Fibroblast of skin of back (primary cell): Measurements from ENCODE around the gene PTPRN2.
"Not testable (repeated sequence)": the region's sequence is repeated elsewhere in the genome, so short reads cannot be mapped to it uniquely, and the experiment has no call there.

Source experiments
- DNase-seq: peaks from one replicate; pipeline ENCODE4 v3.0.0-alpha.2; 2013

The PTPRN2 gene

DNA sequence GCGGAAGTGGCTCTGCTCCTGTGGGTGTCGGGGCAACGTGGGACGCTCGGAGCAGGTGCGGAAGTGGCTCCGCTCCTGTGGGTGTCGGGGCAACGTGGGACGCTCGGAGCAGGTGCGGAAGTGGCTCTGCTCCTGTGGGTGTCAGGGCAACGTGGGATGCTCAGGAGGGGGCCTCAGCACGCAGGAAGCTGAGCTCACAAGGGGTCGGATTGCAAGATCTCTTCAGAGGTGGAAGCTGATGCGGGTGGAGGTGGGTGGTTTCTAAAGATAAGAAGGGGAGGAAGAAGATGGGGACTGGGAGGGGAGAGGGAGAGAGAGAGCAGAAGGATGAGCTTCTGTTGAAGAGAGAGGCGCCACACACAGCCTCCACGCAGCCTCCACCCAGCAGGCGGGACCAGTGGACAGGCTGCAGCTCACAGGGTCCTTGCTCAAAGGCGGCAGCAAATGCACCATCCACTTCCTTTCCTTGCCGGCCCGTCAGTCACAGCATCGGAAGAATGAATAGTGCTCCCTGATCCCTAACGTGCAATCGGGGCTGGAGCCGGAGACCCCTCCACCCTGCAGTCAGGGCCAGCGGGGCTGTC, 78.7 kb downstream of the PTPRN2 start:
- no peak for DNase-seq

DNA sequence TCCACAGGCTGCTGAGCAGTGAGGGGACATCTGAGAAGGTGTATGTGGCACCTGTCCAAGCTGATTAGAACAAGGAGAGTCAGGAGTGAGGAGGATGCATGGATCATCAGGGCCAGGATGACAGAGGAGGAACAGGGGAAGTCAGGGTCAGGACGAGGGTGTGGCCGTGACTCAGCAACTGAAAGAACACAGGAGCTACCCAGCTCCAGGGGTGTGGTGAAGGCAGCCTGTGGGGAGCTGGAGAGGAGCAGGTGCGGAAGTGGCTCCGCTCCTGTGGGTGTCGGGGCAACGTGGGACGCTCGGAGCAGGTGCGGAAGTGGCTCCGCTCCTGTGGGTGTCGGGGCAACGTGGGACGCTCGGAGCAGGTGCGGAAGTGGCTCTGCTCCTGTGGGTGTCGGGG, 79.3 kb downstream of the PTPRN2 start:
- DNase-seq = not testable (repeated sequence)

DNA sequence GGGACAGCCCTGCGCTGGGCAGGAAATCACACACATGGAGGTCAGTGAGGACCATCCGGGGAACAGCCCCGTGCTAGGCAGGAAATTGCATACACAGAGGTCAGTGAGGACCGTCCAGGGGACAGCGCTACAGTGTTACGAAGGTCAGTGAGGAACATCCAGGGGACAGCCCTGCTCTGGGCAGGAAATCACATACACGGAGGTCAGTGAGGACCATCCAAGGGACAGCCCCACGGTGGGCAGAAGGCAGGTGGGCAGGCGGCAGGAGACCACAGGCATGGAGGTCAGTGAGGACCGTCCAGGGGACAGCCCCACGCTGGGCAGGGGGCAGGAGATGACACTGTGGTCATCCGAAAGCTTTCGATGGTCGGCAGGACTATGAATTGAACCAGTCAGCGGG, 79.7 kb downstream of the PTPRN2 start:
- DNase-seq = no peak

DNA sequence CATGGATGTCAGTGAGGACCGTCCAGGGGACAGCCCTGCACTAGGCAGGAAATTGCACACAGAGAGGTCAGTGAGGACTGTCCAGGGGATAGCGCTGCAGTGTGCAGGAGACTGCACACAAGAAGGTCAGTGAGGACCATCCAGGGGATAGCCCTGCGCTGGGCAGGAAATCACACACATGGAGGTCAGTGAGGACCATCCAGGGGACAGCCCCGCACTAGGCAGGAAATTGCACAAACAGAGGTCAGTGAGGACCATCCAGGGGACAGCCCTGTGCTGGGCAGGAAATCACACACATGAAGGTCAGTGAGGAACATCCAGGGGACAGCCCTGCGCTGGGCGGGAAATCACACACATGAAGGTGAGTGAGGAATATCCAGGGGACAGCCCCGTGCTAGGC, 80.4 kb downstream of the PTPRN2 start:
- not testable (repeated sequence) for DNase-seq

DNA sequence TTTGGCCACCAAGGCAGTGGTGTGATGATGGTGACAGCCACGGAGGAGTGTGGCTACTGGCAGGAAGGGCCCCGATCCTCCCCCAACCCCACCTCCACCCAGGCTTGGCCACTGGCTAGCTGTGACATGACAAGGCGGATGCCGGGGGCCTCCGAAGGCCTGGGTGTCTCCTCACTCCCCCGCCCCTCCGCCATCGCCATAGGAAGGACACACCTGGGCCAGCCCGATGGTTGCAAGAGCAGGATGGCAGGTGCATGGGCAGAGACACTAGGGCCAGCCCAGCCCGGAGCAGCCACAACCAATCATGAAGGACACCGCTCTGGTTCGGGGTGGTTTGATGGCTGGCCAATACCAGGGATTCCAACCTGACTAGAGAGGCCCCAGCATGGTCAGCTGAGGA, 81.0 kb downstream of the PTPRN2 start:
- no peak for DNase-seq

DNA sequence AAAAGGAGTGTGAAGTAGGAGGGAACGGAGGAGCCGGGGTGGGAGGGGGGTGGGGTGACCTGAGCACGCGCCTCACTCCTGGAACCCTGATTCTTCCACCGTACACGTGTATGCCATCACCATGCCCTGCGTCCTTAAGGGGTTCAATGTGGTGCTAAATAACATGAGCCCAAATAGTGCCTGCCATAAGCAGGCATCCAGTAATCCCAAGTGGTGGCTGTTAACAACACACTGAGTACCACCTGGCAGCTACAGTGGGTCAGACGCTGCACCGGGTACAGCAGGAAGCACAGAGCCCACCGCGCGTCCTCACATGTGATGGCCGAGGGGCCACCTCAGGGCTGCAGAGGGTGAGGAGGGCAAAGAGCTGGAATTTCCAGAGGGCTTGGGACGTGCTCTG, 81.9 kb downstream of the PTPRN2 start:
- DNase-seq = no peak

DNA sequence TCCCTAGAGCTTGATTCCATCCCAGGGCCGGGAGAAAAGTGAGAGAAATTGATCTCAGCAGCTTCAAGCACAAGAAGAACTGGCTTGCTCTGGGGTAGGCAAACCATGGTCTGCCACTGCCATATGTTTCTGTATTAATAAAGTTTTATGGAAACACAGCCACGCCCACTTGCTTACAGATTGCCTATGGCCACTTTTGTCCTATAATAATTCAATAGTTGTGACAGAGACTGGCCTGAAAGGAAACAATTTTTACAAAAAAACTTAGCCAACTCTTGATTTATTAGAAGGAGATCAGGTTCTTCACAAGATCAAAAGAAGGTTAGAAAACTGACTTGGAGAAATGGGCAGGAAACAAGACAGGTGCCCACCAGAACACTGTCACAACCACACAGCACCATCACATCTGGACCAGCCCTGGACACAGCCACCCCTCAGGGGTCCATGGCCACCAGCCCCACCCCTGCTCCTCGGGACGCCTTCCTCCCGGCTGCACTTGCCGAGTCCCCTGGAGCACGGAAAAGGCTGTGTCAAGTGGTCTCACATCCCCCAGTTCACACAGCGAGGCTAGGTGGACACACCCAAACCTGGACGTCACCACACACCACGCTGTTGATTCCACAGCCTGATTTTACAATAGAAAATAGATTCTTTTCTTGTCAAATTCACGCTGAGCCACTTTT, 85.4 kb downstream of the PTPRN2 start:
- no peak for DNase-seq

DNA sequence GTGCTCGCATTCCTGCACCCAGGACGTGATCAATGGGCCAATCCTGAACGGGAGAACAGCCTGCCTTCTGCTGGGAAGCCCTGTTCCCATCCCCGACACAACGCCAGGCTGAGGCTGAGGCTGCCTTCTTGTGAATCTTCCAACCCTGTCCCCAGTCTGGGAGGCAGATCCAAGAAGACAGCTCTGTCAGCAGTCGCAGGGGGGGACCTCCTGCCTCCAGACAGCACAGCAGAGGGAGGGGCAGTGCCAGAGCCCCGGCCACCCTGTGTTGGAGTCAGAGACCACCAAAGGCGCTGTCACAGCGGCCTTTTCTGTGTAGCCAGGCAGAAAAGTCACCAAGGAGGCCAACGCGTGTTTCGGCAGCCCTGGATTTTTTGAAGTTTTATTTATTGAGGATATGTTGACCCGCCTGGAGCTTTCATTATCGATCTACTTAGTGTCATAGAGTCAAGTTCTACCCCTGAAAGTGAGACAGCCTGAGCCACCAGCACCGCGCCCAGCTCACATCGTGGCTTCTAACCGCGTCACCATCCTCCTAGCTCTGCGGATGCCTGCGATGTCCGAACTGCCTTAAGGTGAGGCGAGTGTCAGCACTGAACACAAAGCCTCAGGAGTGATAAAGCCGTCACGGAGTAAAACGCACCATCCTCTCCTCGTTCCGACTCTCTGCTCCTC, 86.1 kb downstream of the PTPRN2 start:
- no peak for DNase-seq

DNA sequence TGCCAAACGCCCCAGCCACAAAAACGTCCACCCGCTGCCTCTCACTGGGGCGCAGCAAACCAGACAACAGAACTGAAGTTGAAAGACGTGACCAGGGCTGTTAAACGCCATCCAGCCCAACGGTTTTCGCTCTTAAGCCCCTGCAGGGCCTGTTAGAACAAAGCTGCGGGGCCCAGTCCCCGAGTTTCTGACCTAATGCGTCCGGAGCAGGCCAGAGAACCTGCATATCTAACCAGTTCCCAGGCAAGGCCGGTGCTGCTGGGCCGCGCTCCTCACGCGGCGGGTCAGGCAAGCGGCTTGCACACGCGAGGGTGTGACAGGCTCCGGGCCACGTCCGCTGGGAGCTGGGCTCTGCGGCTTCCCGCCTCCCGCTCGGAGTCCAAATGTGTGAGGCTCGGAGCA, 87.0 kb downstream of the PTPRN2 start:
- DNase-seq = no peak

DNA sequence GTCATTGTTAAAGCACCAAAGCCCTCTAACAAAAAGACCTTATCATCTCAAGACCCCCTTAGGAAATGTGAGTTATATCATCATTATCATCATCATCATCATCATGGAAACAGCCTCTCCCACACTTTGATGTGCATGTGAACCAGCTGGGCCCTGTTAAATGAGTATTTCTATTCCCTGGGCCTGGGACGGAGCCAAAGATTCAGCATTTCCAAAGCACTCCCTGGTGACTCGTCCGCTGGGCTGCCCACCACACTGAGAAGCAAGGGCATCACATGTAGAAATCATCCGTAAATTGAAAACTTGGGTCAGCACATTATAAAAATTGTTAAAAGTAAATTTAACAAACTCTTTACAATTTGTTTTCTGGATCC, 88.6 kb downstream of the PTPRN2 start:
- peak; percentile 5 for DNase-seq

DNA sequence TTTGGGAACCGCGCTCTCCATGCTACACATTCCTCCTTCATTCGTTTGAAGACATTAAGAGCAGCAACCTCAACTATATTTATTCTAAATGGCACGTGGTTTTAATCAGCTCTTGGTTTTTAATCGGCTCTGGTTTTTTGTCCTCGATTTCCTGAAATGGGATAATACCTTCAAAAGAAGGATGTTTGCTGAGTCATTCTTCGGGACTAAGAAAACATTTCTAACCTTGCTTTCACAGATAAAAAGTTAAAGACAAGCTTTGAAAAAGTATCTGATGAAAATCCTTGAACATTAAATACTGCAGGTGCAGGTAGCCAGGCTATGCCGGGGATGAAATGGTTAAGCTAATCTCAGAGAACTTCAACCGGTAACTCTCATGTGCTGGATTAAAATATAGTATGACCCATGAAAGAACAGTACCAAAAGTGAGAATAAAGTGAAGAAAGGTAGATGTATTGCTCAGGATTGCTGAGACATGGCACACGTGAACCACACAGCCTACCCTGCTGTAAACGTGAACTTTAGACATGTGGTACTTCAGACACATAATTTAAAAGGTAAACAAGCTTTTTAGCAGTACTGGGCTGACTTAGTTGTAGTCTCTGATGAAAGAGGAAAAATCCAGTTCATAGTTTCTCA, 89.1 kb downstream of the PTPRN2 start:
- no peak for DNase-seq

DNA sequence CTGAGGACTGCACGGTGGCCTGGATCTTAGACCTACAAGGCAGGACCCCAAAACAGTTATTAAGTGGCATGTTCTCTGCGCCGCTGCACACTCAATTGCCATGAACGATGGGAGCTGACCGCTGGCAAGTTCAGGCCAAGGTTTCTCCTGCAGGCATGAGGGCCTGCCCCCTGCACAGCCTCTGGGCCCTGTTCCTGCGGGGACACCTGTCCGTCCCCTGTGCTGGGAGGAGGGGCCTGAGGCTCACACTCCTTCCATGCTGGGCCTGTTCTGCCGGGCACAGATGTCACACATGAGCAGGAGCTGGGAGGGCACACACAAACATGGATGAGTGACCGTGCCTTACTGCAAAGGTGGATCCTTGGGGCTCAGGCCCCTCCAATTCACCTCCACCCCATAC, 90.0 kb downstream of the PTPRN2 start:
- DNase-seq = no peak

DNA sequence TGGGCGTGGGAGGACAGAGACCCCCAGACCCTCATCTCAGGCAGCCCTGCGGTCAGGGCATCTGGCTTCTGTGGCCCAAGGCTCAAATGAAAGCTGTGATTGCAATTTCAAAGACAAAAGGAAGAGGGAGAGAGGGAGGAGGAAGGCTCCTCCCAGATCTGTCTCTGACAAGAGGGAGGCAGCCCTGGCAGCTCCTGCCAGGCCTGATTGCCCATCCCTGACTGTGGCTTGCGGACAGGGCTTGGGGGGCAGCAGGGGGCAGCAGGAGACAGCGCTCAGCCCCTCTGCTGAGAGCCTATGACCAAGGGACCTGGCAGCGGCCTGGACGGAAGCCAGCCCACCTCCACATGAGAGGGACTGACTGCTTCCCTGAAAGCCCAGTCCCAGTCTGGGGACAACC, 91.8 kb downstream of the PTPRN2 start:
- peak; percentile 3 for DNase-seq

DNA sequence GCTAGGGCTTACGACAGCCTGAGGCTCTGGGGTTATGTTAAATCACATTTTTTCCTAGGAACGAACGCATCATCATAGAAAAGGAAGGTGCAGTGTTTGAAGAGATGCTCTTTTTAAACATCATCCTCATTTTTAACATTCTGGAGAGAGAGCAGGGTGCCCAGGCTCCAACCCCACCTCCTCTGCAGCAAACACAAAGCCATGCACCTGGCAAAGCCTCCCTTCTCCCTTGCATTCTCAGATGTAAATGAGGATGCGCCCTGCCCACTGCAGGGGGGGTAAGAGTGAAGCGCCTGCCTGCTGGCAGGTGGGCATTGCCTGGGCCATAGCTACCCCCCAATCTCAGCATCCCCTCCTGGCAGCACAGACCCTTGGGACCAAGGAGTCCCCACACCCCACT, 92.4 kb downstream of the PTPRN2 start:
- no peak for DNase-seq

DNA sequence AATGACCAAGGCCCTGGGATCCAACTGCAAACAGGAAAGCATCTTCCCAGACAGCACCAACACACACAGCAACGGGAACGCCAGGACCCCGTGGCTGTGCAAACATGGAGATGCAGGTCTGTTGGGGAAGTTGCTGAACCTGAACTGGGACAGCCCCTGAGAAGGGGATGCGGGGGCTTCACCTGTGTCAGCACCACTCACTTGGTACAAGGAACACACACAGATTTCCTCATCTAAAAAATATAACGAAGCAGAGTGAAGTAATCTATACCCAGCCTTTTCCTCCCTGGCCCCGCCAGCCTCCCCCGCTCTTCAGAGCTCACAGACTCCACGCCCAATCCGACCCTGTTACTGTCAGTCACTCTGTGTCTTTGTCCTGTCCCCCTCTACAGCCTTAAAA, 93.0 kb downstream of the PTPRN2 start:
- DNase-seq = no peak

DNA sequence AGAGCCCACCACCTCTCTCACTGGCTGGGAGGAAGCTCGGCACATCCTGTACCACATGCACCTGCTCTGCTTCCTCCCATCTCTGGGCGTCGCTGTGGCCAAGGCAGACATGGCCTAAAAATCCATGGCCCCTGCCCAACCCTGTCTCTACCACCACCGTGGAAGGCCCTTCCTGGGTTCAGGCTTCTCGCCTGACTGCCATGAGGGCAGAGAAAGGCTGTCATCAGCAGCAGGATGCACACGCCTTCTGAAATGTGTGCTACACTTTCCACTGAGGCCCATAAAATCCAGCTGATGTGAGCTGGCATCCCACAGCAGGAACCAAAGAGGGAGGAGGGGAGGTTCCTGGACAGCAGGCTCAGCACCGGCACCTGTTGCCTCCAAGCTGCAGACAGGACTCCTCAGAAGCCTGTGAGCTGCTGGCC, 93.4 kb downstream of the PTPRN2 start:
- no peak for DNase-seq

DNA sequence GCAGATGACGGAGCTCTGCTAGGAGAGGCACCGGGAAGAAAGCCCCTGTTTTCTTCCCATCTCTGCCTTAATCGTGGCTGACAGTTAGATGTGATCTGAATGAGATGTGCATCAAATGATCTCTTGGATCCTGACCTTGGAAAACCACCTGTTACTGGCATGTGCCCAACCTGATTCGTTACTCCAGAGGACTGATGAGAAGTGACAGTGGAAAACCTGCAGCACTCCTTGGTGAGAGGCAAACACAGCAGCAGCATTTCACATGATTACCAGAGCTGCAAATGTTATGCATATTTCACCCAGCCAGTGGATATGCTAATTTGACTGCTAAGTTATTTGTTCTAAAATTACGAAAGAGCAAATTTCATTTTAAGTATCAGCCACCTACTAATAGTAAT, 95.3 kb downstream of the PTPRN2 start:
- DNase-seq = no peak

DNA sequence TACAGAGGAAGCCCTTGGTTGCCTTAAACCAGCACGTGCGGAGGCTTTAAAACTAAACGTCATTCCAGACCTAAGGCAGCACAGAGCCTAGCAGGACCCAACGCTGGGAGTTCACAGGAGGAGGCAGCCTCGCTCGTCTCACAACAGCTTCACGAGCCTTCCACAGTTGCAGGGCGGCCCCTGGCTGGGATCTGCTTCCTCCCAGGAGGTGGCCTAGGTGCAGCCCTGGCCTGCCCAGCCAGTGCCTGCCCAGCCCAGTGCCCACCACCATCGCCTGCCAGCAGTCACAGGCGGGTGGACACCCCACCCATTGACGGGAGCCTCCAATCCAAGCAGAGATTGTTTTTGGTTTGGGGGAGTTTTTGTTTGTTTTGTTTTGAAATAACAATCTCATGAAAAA, 96.5 kb downstream of the PTPRN2 start:
- no peak for DNase-seq

DNA sequence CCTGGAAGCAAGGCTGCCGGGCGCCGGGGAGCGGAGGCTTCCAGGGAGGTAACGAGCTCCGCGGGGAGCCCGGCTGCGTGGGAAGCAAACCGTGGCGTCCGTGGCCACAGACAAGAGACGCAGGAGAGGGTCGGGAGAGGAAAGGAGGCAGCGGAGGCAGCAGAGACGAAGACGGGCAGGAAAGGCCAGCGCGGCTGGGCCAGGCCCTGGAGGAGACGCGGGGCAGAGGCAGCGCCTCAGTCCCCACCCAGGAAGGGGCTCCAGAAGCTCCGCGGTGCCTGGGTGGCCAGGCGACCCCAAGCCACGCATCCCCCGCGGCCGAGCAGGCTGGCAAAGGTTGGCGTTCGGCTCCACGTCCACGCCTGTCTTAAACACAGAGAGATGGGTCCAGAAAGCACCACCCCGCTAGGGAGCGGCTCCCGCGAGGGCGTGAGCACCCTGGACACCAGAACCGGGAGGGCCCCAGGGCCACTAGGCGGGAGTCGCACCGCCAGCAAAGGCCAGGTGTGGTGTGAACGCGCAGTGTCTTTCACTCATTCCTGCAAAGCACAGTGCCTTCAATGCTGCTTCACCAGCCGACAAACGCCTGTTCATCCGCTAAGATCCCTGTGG, 97.3 kb downstream of the PTPRN2 start:
- no peak for DNase-seq

DNA sequence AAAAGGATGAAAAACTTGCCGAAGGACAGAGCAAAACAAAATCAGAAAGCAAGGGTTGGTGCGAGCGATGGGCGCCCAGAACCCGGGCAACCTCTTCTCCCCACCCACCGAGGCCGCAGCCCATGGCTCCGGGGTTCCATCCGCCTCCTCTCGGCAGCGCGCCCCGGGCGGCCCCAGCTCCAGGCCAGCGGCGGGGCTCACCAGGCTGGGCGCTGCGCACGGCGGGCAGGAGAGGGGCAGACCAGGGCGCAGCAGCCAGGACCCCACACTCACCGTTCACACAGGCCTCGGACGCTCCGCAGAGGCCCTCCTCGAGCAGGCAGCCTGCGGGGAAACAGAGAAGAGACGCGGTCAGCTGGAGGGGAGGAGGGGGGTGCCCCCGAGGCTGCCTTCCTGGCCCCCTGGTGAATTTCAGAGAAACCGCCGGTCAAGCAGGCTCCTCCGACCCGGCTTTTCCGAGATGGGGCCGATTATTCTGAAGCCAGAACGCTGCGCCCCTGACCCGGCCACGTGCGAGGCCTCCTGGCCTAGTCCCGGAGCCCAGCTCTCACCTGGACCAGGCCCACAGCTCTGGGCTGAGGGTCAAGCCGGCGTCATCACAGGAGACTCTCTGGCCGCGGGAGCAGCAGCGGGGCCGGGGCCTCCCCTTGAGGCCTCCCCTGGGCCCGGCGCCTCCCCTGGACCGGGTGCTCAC, 98.0 kb downstream of the PTPRN2 start:
- DNase-seq = no peak

DNA sequence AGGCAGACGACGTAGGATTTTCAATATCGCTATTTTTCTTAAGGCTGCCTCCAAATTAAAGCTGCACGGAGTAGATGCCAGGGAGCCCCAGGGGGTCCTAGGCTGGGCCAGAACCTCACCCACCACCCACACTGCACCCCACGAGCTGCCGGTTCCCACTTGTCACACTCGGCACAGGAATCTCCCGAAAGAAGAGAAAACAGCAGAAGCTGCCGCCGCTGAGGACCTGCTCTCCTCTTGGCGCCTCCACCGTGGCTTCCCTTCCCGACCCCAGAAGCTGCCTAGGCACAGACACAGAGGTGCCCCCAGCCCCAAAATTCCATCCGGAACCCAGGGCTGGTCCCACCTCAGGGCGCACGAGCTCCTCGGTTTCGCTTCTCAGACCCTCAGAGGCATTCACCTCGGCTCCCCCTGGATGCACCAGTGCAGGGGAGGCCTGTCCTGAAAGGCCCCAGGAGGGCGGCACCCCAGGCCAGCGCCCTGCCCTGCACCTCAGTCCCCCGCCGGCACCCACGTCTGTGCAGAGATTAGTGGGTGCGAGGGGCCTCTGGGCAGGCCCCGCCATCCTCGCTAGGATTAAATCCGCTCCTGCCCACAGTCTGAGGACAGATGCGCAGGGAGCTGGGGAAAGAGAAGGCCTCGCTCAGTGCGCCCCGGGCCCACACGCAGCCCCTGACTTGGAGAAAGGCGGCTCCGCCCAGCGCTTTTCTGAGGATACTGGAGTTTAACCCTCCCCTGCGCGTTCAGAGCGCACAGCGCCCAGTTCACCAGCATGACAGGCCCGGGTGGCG, 99.2 kb downstream of the PTPRN2 start:
- DNase-seq = no peak

DNA sequence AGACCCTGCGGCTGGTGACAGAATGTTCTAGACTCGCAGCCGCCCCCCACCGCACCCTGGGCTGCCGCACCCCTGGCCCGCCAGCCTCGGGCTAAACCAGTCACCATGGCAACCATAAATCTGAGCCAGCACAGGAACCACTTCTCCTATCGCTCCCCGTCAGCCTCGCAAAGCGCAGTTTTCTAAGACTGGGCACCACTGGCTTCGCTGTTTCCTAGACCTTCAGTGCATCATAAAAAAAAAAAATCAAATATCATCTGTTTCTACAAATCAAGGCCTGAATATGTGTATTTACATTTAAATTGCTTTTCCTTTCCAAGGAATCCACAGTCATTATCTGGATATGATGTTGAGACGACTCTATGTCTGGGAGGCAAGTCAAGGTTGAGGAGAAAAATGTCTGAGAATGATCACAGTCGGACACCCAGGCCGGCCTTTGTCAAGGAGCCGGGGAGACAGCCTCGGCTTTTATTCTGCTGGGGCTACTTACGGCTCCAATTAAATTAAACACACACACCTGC, 99.9 kb downstream of the PTPRN2 start:
- DNase-seq = no peak
